H1 (cell line): ENCODE data around the gene SOAT2. TPM values are rescaled to one million over a fixed set of nuclear protein-coding genes. Genes with fewer than 3 reads are reported as not detected.

Experiments
- ASH2L ChIP-seq: fragments of 200-600, 300-600 bp; sonication (generic); IDR thresholded peaks from one replicate; pipeline ENCODE4 v1.7.1; 2017; ENCODE audit warnings: low read length
- ATF3 ChIP-seq: IDR thresholded peaks from 2 replicates; pipeline ENCODE4 v1.6.1; 2011; ENCODE audit warnings: low read depth, mild to moderate bottlenecking, low read length; ENCODE audit not compliant: insufficient read depth
- CBX8 ChIP-seq: fragments of 300-800, 300-1000 bp; sonication (generic); IDR thresholded peaks from 2 replicates; pipeline ENCODE4 v1.7.1; 2016; ENCODE audit warnings: low read depth, low read length, borderline replicate concordance
- CTCF ChIP-seq, 3 experiments: IDR thresholded peaks; 1 replicate in 2 of 3; 2 replicates in 1 of 3; pipeline versions ENCODE4 v1.5.1 to v1.6.1; 2011; ENCODE audit warnings: low read length in 3 of 3, mild to moderate bottlenecking in 3 of 3, inconsistent platforms in 2 of 3, low read depth in 1 of 3, moderate library complexity in 1 of 3; ENCODE audit not compliant: insufficient read depth in 1 of 3; ENCODE audit errors: control extremely low read depth in 1 of 3
- EZH2 ChIP-seq: fragments of 200-600 bp; sonication (generic); IDR thresholded peaks from 2 replicates; pipeline ENCODE4 v1.7.1; 2012; ENCODE audit warnings: low read depth, mild to moderate bottlenecking, moderate library complexity, low read length, inconsistent platforms; ENCODE audit not compliant: severe bottlenecking
- FOSL1 ChIP-seq: IDR thresholded peaks from 2 replicates; pipeline ENCODE4 v1.6.1; 2011; ENCODE audit warnings: mild to moderate bottlenecking, low read depth, low read length, moderate library complexity; ENCODE audit not compliant: insufficient read depth
- HDAC2 ChIP-seq, 2 experiments: fragments of 300-600 bp in 1 of 2; sonication (generic) in 1 of 2; IDR thresholded peaks; 2 replicates each; pipeline ENCODE4 v1.6.1; 2011 to 2012; ENCODE audit warnings: low read depth in 2 of 2, low read length in 2 of 2, mild to moderate bottlenecking in 2 of 2, moderate library complexity in 2 of 2, borderline replicate concordance in 1 of 2, inconsistent platforms in 1 of 2
- JUND ChIP-seq: IDR thresholded peaks from 2 replicates; pipeline ENCODE4 v1.6.1; 2011; ENCODE audit warnings: mild to moderate bottlenecking, improper control_type of control experiment, low read length
- MAFK ChIP-seq: IDR thresholded peaks from 2 replicates; pipeline ENCODE4 v1.6.1; 2012; ENCODE audit warnings: low read depth, mild to moderate bottlenecking, improper control_type of control experiment, low read length
- NRF1 ChIP-seq: IDR thresholded peaks from 2 replicates; pipeline ENCODE4 v1.6.1; 2011; ENCODE audit warnings: mild to moderate bottlenecking, low read depth, low read length, improper control_type of control experiment
- PHF8 ChIP-seq: fragments of 200-600 bp; sonication (generic); conservative IDR thresholded peaks from 2 replicates; pipeline ENCODE4 v1.7.1; 2012; ENCODE audit warnings: low read depth, mild to moderate bottlenecking, inconsistent platforms, low read length, moderate library complexity
- RFX5 ChIP-seq: IDR thresholded peaks from 2 replicates; pipeline ENCODE4 v1.6.1; 2011; ENCODE audit warnings: low read depth, low read length, improper control_type of control experiment, borderline replicate concordance
- SIRT6 ChIP-seq: IDR thresholded peaks from one replicate; pipeline ENCODE4 v1.7.1; 2012; ENCODE audit warnings: low read length, inconsistent platforms
- USF2 ChIP-seq: IDR thresholded peaks from 2 replicates; pipeline ENCODE4 v1.6.1; 2011; ENCODE audit warnings: low read length, improper control_type of control experiment
- polyA plus RNA-seq, 7 experiments: library from polyadenylated mRNA; depleted of rRNA in 3 of 7; stranded (reverse) in 5 of 7; unstranded in 2 of 7; fragments of >200 nt in 5 of 7; fragments of 200-250 nt in 2 of 7; gene quantifications; 1 replicate in 5 of 7; 2 replicates in 1 of 7; 4 replicates in 1 of 7; pipeline versions ENCODE4 v1.2.1 to v1.2.3, GENCODE V29; 2011 to 2013; ENCODE audit warnings: missing spikeins in 2 of 7, mixed read lengths in 2 of 7
- total RNA-seq: library from RNA; stranded (reverse); fragmentation: NEBNext Ultra II Directional; extraction: Animal tissue kit (Norgen Biotek cat#: 25700); gene quantifications from 2 replicates; pipeline ENCODE4 v1.2.1, GENCODE V29; 2021

Gene SOAT2
- total and polyA plus RNA-seq, 2 of the 8 experiments (the other 6 are each of a cell fraction or from before 2014, with no cell fraction given), result 0.08 TPM; not detected in 1

GRCh38 chr12:53159195-53159839, 56.0 kb downstream of the SOAT2 start (continued):
- TF ChIP-seq RFX5 (peak; percentile 2; the same call in 1 of the 2 replicates), ATF3 (peak; percentile 61; the same call in 1 of the 2 replicates), HDAC2 (IDR thresholded peaks at IDR 0.05; ENCODE audit: borderline replicate concordance in 1 of 2, low read depth in 2 of 2, low read length in 2 of 2) (no peak), SIRT6 (no peak), JUND (no peak), CBX8 (no peak), EZH2 (no peak), NRF1 (no peak), MAFK (no peak), CTCF (IDR thresholded peaks at IDR 0.05; ENCODE audit: control extremely low read depth in 1 of 3, insufficient read depth in 1 of 3, low read depth in 1 of 3, low read length in 3 of 3) (peak; percentile 96 to 100 (median 100)), ASH2L (peak; percentile 58), USF2 (no peak), FOSL1 (no peak), PHF8 (no peak)
